Natural killer cell (primary cell): ENCODE data around the gene VIPR1. TPM values are rescaled to one million over a fixed set of nuclear protein-coding genes. Genes with fewer than 3 reads are reported as not detected.

Experiments used
- ATAC-seq, 3 donors: fragments of 150-1000 bp in 2 of 3; fragments of 200-7000 bp in 1 of 3; cut with Tn5 transposase; 1 replicate in 1 of 3; 2 replicates in 2 of 3; pipeline ENCODE4 v1.10.0; 2021; ENCODE audit warnings: mild to moderate bottlenecking in 2 of 3, moderate library complexity in 2 of 3
- DNase-seq, 2 donors: peaks; one replicate each; pipeline versions ENCODE4 v3.0.0 to v3.0.0-alpha.2; 2013 to 2021; ENCODE audit warnings: mixed read lengths in 1 of 2
- H3K27ac ChIP-seq: one replicate; pipeline ENCODE4 v1.5.1; 2013; ENCODE audit warnings: mild to moderate bottlenecking, low read length
- H3K27me3 ChIP-seq: one replicate; pipeline ENCODE4 v1.6.1; 2013; ENCODE audit warnings: low read length; ENCODE audit not compliant: control insufficient read depth, insufficient read depth
- H3K36me3 ChIP-seq: one replicate; pipeline ENCODE4 v1.6.1; 2013; ENCODE audit warnings: low read length; ENCODE audit not compliant: control insufficient read depth, insufficient read depth
- H3K4me1 ChIP-seq: one replicate; pipeline ENCODE4 v1.6.1; 2013; ENCODE audit warnings: low read length; ENCODE audit not compliant: control insufficient read depth, insufficient read depth
- H3K4me3 ChIP-seq: one replicate; pipeline ENCODE4 v1.5.1; 2013; ENCODE audit warnings: low read length
- H3K9me3 ChIP-seq: one replicate; pipeline ENCODE4 v1.6.1; 2013; ENCODE audit warnings: low read length; ENCODE audit not compliant: control insufficient read depth, insufficient read depth
- H3K27ac Mint-ChIP-seq, 2 donors: one replicate each; pipeline ENCODE4 v1.8.0; 2022; ENCODE audit warnings: mild to moderate bottlenecking in 2 of 2, mixed read lengths in 2 of 2, moderate library complexity in 1 of 2
- H3K27me3 Mint-ChIP-seq, 2 donors: one replicate each; pipeline ENCODE4 v1.8.0; 2022; ENCODE audit warnings: low read depth in 2 of 2, mixed read lengths in 2 of 2
- H3K36me3 Mint-ChIP-seq: one replicate; pipeline ENCODE4 v1.8.0; 2022; ENCODE audit warnings: mixed read lengths
- H3K4me1 Mint-ChIP-seq, 2 donors: one replicate each; pipeline ENCODE4 v1.8.0; 2022; ENCODE audit warnings: mixed read lengths in 2 of 2
- H3K4me3 Mint-ChIP-seq: one replicate; pipeline ENCODE4 v1.8.0; 2022; ENCODE audit warnings: mild to moderate bottlenecking, moderate library complexity, mixed read lengths
- H3K9me3 Mint-ChIP-seq, 2 donors: one replicate each; pipeline ENCODE4 v1.8.0; 2022; ENCODE audit warnings: mixed read lengths in 2 of 2
- CTCF ChIP-seq: fragments of 200-600 bp; IDR thresholded peaks from one replicate; pipeline ENCODE4 v1.8.0; 2022; ENCODE audit warnings: antibody characterized with exemption
- WGBS: methylation state at CpG from one replicate; pipeline ENCODE4 v1.1.7; 2013; ENCODE audit warnings: missing lambda C conversion rate; ENCODE audit not compliant: insufficient coverage; 5-methylcytosine and 5-hydroxymethylcytosine counted together
- intact Hi-C: fragments of 100-400 bp; cut with micrococcal nuclease; formaldehyde crosslinking; loops from one replicate; pipeline ENCODE4 v1.14.2; 2022
- total RNA-seq, 4 donors: library from RNA; stranded (reverse); fragments of 120-200 nt in 1 of 4; gene quantifications; one replicate each; pipeline versions ENCODE4 v1.2.3 to v1.2.4, GENCODE V29; 2013 to 2022

Gene VIPR1
- total RNA-seq, 3 donors from 2014 or later (not counting 1 experiment from before 2014, with no cell fraction given): 2.3 to 3.1 (median 2.4) TPM

GRCh38 chr3:42493798-42494151 is 8.7 kb upstream of the VIPR1 start:
- DNase-seq: no peak
- H3K4me1 Mint-ChIP-seq: no peaks in the 10 kb centered on the region
- intact Hi-C loops: no loop called here
- H3K36me3 ChIP-seq: no peaks in the 10 kb centered on the region
- no peak overlapping the region for H3K4me3 Mint-ChIP-seq
- no peak for TF ChIP-seq CTCF
- no peak overlapping the region for H3K4me3 ChIP-seq
- ATAC-seq: no peak
- H3K27ac Mint-ChIP-seq: no peak overlapping the region
- H3K9me3 ChIP-seq: no peaks in the 10 kb centered on the region
- H3K36me3 Mint-ChIP-seq: no peaks in the 10 kb centered on the region
- WGBS: 74% methylated on average over 3 of the region's 3 CpGs
- H3K4me1 ChIP-seq: peaks cover 3% of the 10 kb centered on the region
- no peak overlapping the region for H3K27ac ChIP-seq
- H3K27me3 ChIP-seq: no peaks in the 10 kb centered on the region
- H3K27me3 Mint-ChIP-seq: peaks cover 18 to 21% of the 10 kb centered on the region in 2 donors
- no peaks in the 10 kb centered on the region for H3K9me3 Mint-ChIP-seq

GRCh38 chr3:42495393-42495792 is 7.0 kb upstream of the VIPR1 start:
- Mint-ChIP-seq H3K9me3 (no peaks in the 10 kb centered on the region), H3K27me3 (peaks cover 23 to 30% of the 10 kb centered on the region in 2 donors), H3K27ac (no peak overlapping the region), H3K4me1 (no peaks in the 10 kb centered on the region), H3K36me3 (no peaks in the 10 kb centered on the region), H3K4me3 (no peak overlapping the region)
- H3K9me3 ChIP-seq: no peaks in the 10 kb centered on the region
- DNase-seq: peak in 1 of 2 donors; percentile 2
- H3K27ac ChIP-seq: no peak overlapping the region
- no peak for TF ChIP-seq CTCF
- no peak overlapping the region for H3K4me3 ChIP-seq
- H3K27me3 ChIP-seq: no peaks in the 10 kb centered on the region
- ATAC-seq: no peak
- intact Hi-C loops: no loop called here
- peaks cover 3% of the 10 kb centered on the region for H3K4me1 ChIP-seq
- no peaks in the 10 kb centered on the region for H3K36me3 ChIP-seq

GRCh38 chr3:42497009-42497731 is 5.3 kb upstream of the VIPR1 start:
- no peaks in the 10 kb centered on the region for H3K9me3 ChIP-seq
- Mint-ChIP-seq H3K4me1 (peaks cover 9 to 16% of the 10 kb centered on the region in 2 donors), H3K36me3 (no peaks in the 10 kb centered on the region), H3K27me3 (peaks cover 34 to 40% of the 10 kb centered on the region in 2 donors), H3K4me3 (no peak overlapping the region), H3K9me3 (no peaks in the 10 kb centered on the region), H3K27ac (no peak overlapping the region)
- WGBS: 85% methylated on average over 12 of the region's 13 CpGs
- no peak for TF ChIP-seq CTCF
- H3K4me3 ChIP-seq: no peak overlapping the region
- H3K4me1 ChIP-seq: peaks cover 13% of the 10 kb centered on the region
- peak in 1 of 2 donors; percentile 8 for DNase-seq
- H3K36me3 ChIP-seq: no peaks in the 10 kb centered on the region
- no peak for ATAC-seq
- peaks cover 3% of the 10 kb centered on the region for H3K27me3 ChIP-seq
- H3K27ac ChIP-seq: no peak overlapping the region
- intact Hi-C loops: no loop called here

GRCh38 chr3:42498034-42498433 is 4.4 kb upstream of the VIPR1 start:
- H3K27ac ChIP-seq: no peak overlapping the region
- intact Hi-C loops: no loop called here
- Mint-ChIP-seq H3K9me3 (no peaks in the 10 kb centered on the region), H3K4me3 (no peak overlapping the region), H3K36me3 (no peaks in the 10 kb centered on the region), H3K27ac (no peak overlapping the region), H3K4me1 (peaks cover 10 to 18% of the 10 kb centered on the region in 2 donors), H3K27me3 (peaks cover 35 to 40% of the 10 kb centered on the region in 2 donors)
- WGBS: 67% methylated on average over 1 of the region's 1 CpG
- TF ChIP-seq CTCF: no peak
- H3K9me3 ChIP-seq: no peaks in the 10 kb centered on the region
- H3K4me3 ChIP-seq: no peak overlapping the region
- ATAC-seq (no peak), DNase-seq (peak in 1 of 2 donors; percentile 4)
- peaks cover 17% of the 10 kb centered on the region for H3K4me1 ChIP-seq
- peaks cover 3% of the 10 kb centered on the region for H3K27me3 ChIP-seq
- no peaks in the 10 kb centered on the region for H3K36me3 ChIP-seq
